Hematopoietic multipotent progenitor cell treated with erythropoietin and hydrocortisone succinate and interleukin-3 and kit ligand, for 15 days (in vitro differentiated cells): ENCODE results near the gene DSE.

ENCODE experiments used
- DNase-seq: peaks from one replicate; pipeline ENCODE4 v3.0.0-alpha.2; 2015; ENCODE audit warnings: low spot score

DSE gene

GRCh38 chr6:116387374-116387773 is 16.6 kb downstream of the DSE start:
- DNase-seq: no peak

GRCh38 chr6:116388924-116389323 is 18.2 kb downstream of the DSE start:
- DNase-seq: no peak

GRCh38 chr6:116389357-116389756 is 18.6 kb downstream of the DSE start:
- DNase-seq: no peak

- DNase-seq: no peak
These were observed 19.8 kb downstream of the DSE start for GRCh38 chr6:116390581-116390980.

- no peak for DNase-seq
These were observed 21.6 kb downstream of the DSE start for GRCh38 chr6:116392132-116393013.

GRCh38 chr6:116393430-116393829 is 22.7 kb downstream of the DSE start:
- DNase-seq: no peak

GRCh38 chr6:116395647-116396046 is 24.9 kb downstream of the DSE start:
- no peak for DNase-seq

GRCh38 chr6:116396441-116396840 is 25.7 kb downstream of the DSE start:
- no peak for DNase-seq

GRCh38 chr6:116397914-116398313 is 27.2 kb downstream of the DSE start:
- DNase-seq: no peak

- DNase-seq: no peak
These were observed 27.7 kb downstream of the DSE start for GRCh38 chr6:116398316-116399010.

GRCh38 chr6:116399287-116399686 is 28.5 kb downstream of the DSE start:
- no peak for DNase-seq

- no peak for DNase-seq
These were observed 29.6 kb downstream of the DSE start for GRCh38 chr6:116400328-116400727.

- DNase-seq: no peak
These were observed 31.6 kb downstream of the DSE start for GRCh38 chr6:116402108-116402937.

GRCh38 chr6:116403205-116403604 is 32.5 kb downstream of the DSE start:
- no peak for DNase-seq

GRCh38 chr6:116404696-116405095 is 33.9 kb downstream of the DSE start:
- DNase-seq: no peak

- no peak for DNase-seq
These were observed 34.4 kb downstream of the DSE start for GRCh38 chr6:116405138-116405537.

- no peak for DNase-seq
These were observed 35.1 kb downstream of the DSE start for GRCh38 chr6:116405652-116406356.

GRCh38 chr6:116406678-116407345 is 36.1 kb downstream of the DSE start:
- DNase-seq: no peak

- DNase-seq: no peak
These were observed 37.7 kb downstream of the DSE start for GRCh38 chr6:116408491-116408890.

GRCh38 chr6:116409756-116410155 is 39.0 kb downstream of the DSE start:
- DNase-seq: no peak

- no peak for DNase-seq
These were observed 40.5 kb downstream of the DSE start for GRCh38 chr6:116411284-116411623.
